Measurements from ENCODE around the gene PAX1.

PAX1 gene

GRCh38 chr20:21739682-21740081, 34.2 kb downstream of the PAX1 start:
- DNase-seq (ENCODE audit: low read depth in 2 of 2) = no peak

- DNase-seq (ENCODE audit: low read depth in 2 of 2) = no peak
These were observed 35.8 kb downstream of the PAX1 start for GRCh38 chr20:21741266-21741665.

GRCh38 chr20:21762646-21763045, 57.2 kb downstream of the PAX1 start:
- DNase-seq (ENCODE audit: low read depth in 2 of 2) = no peak

- no peak for DNase-seq (ENCODE audit: low read depth in 2 of 2)
These were observed 61.8 kb downstream of the PAX1 start for GRCh38 chr20:21767200-21767738.

- DNase-seq (ENCODE audit: low read depth in 2 of 2) = no peak
These were observed 62.3 kb downstream of the PAX1 start for GRCh38 chr20:21767739-21768223.
